Panc1 (cell line): ENCODE results near the gene PRPF39. TPM values are rescaled to one million over a fixed set of nuclear protein-coding genes. Genes with fewer than 3 reads are reported as not detected.

ENCODE experiments used
- ATAC-seq: fragments of 200-7000 bp; cut with Tn5 transposase; 2 replicates; pipeline ENCODE4 v1.9.1; 2020; ENCODE audit warnings: mild to moderate bottlenecking, moderate library complexity
- BruUV-seq: library from RNA; stranded (reverse); fragments of 400-500 nt; replicated peaks from 2 replicates; lab custom pipeline; 2021; lab: Mats Ljungman, UMichigan
- CTCF ChIA-PET: fragments of 300-600 bp; sonication (Branson Sonifier 250); formaldehyde crosslinking; loops from one replicate; lab custom pipeline; 2022; ENCODE audit warnings: antibody characterized with exemption; lab: Charles Lee
- POLR2A ChIA-PET: fragments of 300-600 bp; sonication (Branson Sonifier 250); formaldehyde crosslinking; loops from one replicate; lab custom pipeline; 2022; ENCODE audit warnings: antibody characterized with exemption; lab: Charles Lee
- DNase-seq: peaks from one replicate; pipeline ENCODE4 v3.0.0-alpha.2; 2010; ENCODE audit warnings: low read depth, low spot score
- H3K27ac ChIP-seq: 2 replicates; pipeline ENCODE4 v1.5.1; 2011; ENCODE audit warnings: mild to moderate bottlenecking, low read length, inconsistent platforms
- H3K27me3 ChIP-seq: fragments of 200-500 bp; sonication (Bioruptor generic); 2 replicates; pipeline ENCODE4 v1.6.0; 2014; ENCODE audit warnings: low read length, inconsistent platforms; ENCODE audit not compliant: control insufficient read depth, insufficient read depth
- H3K36me3 ChIP-seq: fragments of 200-500 bp; sonication (Bioruptor generic); 2 replicates; pipeline ENCODE4 v1.5.1; 2014; ENCODE audit warnings: inconsistent platforms, mild to moderate bottlenecking, low read length, moderate library complexity; ENCODE audit not compliant: control insufficient read depth, insufficient read depth
- H3K4me1 ChIP-seq: 2 replicates; pipeline ENCODE4 v1.5.1; 2011; ENCODE audit warnings: inconsistent platforms, mild to moderate bottlenecking, low read length, moderate library complexity; ENCODE audit not compliant: control insufficient read depth, insufficient read depth
- H3K4me3 ChIP-seq, 2 experiments: 2 replicates each; pipeline ENCODE4 v1.5.1; 2011 to 2012; ENCODE audit warnings: low read depth in 2 of 2, low read length in 2 of 2, mild to moderate bottlenecking in 2 of 2, inconsistent platforms in 1 of 2, moderate library complexity in 1 of 2
- H3K9me3 ChIP-seq: fragments of 200-500 bp; sonication (Bioruptor generic); 2 replicates; pipeline ENCODE4 v1.5.1; 2014; ENCODE audit warnings: low read depth, mild to moderate bottlenecking, inconsistent platforms, low read length, moderate library complexity; ENCODE audit not compliant: control insufficient read depth, insufficient read depth
- CTCF ChIP-seq: fragments of 450-650 bp; IDR thresholded peaks from 2 replicates; pipeline ENCODE4 v1.5.1; 2017; ENCODE audit warnings: mild to moderate bottlenecking
- POLR2AphosphoS5 ChIP-seq: IDR thresholded peaks from 2 replicates; pipeline ENCODE4 v1.6.1; 2012; ENCODE audit warnings: mild to moderate bottlenecking, low read depth, low read length, moderate library complexity
- REST ChIP-seq, 2 experiments: IDR thresholded peaks; 2 replicates each; pipeline ENCODE4 v1.6.1; 2011 to 2012; ENCODE audit warnings: low read depth in 2 of 2, control low read depth in 1 of 2, low read length in 1 of 2, mild to moderate bottlenecking in 1 of 2, moderate library complexity in 1 of 2; ENCODE audit not compliant: insufficient read depth in 1 of 2
- SIN3A ChIP-seq: IDR thresholded peaks from 2 replicates; pipeline ENCODE4 v1.6.1; 2012; ENCODE audit warnings: low read depth, mild to moderate bottlenecking, low read length, moderate library complexity, borderline replicate concordance; ENCODE audit not compliant: insufficient read depth
- TCF7L2 ChIP-seq: IDR thresholded peaks from 2 replicates; pipeline ENCODE4 v1.6.1; 2011; ENCODE audit warnings: mild to moderate bottlenecking, low read depth, low read length, inconsistent platforms
- in situ Hi-C: cut with HindIII; loops from 2 replicates; pipeline ENCODE4 v1.10.0; 2016; ENCODE audit warnings: low sequenced_read_pairs, low pct_unique_long_range_greater_than_20kb
- intact Hi-C: fragments of 100-400 bp; cut with micrococcal nuclease; formaldehyde crosslinking; loops from one replicate; pipeline ENCODE4 v1.10.0; 2022; ENCODE audit not compliant: unreplicated experiment
- total RNA-seq: library from RNA; stranded (reverse); gene quantifications from one replicate; pipeline ENCODE4 v1.2.1, GENCODE V29; 2021; ENCODE audit not compliant: unreplicated experiment

The PRPF39 gene
- total RNA-seq, 1 experiment from 2014 or later, result 30.7 TPM

GRCh38 chr14:45135659-45136395, 51.9 kb downstream of the PRPF39 start, which contains the start of gene FANCM:
FANCM (plus strand) TSS chr14:45135930; CDS start chr14:45136032, 102 bp downstream.
- ChIA-PET POLR2A (interaction anchor here (0.6 to 0.7 kb wide), 2 partner anchors 30 to 57 kb away, joined by 3 read pairs; no protein-coding TSS in a partner anchor), CTCF (no interaction called here)
- peak; percentile 92 for DNase-seq
- TF ChIP-seq SIN3A (peak; percentile 79; the same call in 1 of the 2 replicates), CTCF (no peak), REST (IDR thresholded peaks at IDR 0.05; ENCODE audit: insufficient read depth in 1 of 2, low read depth in 2 of 2, low read length in 1 of 2) (no peak), TCF7L2 (no peak), POLR2AphosphoS5 (peak; percentile 64)
- H3K27ac ChIP-seq, result peak within 1 kb of the TSS; percentile 96
- peaks cover 4% of the 10 kb centered on the region; the same call in 1 of the 2 replicates for H3K4me1 ChIP-seq
- in situ Hi-C loops (no loop called here), intact Hi-C loops (loop anchor here (10.0 kb wide), 1 partner anchor 171 kb away; the partner anchor contains the start of genes KLHL28 and TOGARAM1)
- no peaks in the 10 kb centered on the region for H3K9me3 ChIP-seq
- ATAC-seq, result peak; percentile 77
- H3K27me3 ChIP-seq, result no peaks in the 10 kb centered on the region
- no peaks in the 10 kb centered on the region; the same call in 1 of the 2 replicates for H3K36me3 ChIP-seq
- H3K4me3 ChIP-seq, result peak within 1 kb of the TSS; percentile 71 to 88
- TSS peak; percentile 77 for BruUV-seq

GRCh38 chr14:45136399-45136798, 52.5 kb downstream of the PRPF39 start:
- ATAC-seq, result no peak
- CTCF ChIA-PET, result no interaction called here
- TF ChIP-seq SIN3A (no peak), CTCF (no peak), POLR2AphosphoS5 (no peak), TCF7L2 (no peak), REST (IDR thresholded peaks at IDR 0.05; ENCODE audit: insufficient read depth in 1 of 2, low read depth in 2 of 2, low read length in 1 of 2) (no peak)
- intact Hi-C loops (loop anchor here (10.0 kb wide), 1 partner anchor 172 kb away; the partner anchor contains the start of genes KLHL28 and TOGARAM1), in situ Hi-C loops (no loop called here)
- Histone ChIP-seq H3K4me3 (peak overlapping the region; percentile 71 to 88), H3K27me3 (no peaks in the 10 kb centered on the region), H3K4me1 (peaks cover 4% of the 10 kb centered on the region; the same call in 1 of the 2 replicates), H3K9me3 (no peaks in the 10 kb centered on the region), H3K36me3 (no peaks in the 10 kb centered on the region; the same call in 1 of the 2 replicates), H3K27ac (peak overlapping the region; percentile 70)
- no TSS peak for BruUV-seq
- POLR2A ChIA-PET, result interaction anchor here (0.6 to 0.7 kb wide), 2 partner anchors 30 to 57 kb away, joined by 3 read pairs; no protein-coding TSS in a partner anchor
- no peak for DNase-seq
